GM12892 (cell line): ENCODE measurements around the gene NFKB1.

Experiments used
- POLR2AphosphoS5 ChIP-seq: IDR thresholded peaks from 2 replicates; pipeline ENCODE4 v1.6.1; 2011; ENCODE audit warnings: low read depth, low read length, control low read depth
- TAF1 ChIP-seq: IDR thresholded peaks from 2 replicates; pipeline ENCODE4 v1.6.1; 2011; ENCODE audit warnings: low read depth, mild to moderate bottlenecking, control low read depth, low read length, borderline replicate concordance

GRCh38 chr4:102551958-102552565 lies 50.9 kb downstream of the NFKB1 start:
- TF ChIP-seq POLR2AphosphoS5: no peak
- TF ChIP-seq TAF1: no peak
